Measurements from ENCODE around the gene EYS. TPM values are rescaled to one million over a fixed set of nuclear protein-coding genes. Genes with fewer than 3 reads are reported as not detected.

Gene EYS
- total RNA-seq, 1 experiment from 2014 or later = not detected

- H3K36me3 Mint-ChIP-seq (ENCODE audit: insufficient read depth, unreplicated experiment) = no peaks in the 10 kb centered on the region
- H3K27ac Mint-ChIP-seq (ENCODE audit: unreplicated experiment) = no peak overlapping the region
- no peak for TF ChIP-seq CTCF (IDR thresholded peaks at IDR 0.05; ENCODE audit: insufficient read depth in 1 of 2, low read depth in 1 of 2, low read length in 1 of 2, severe bottlenecking in 1 of 2, unreplicated experiment in 1 of 2)
- H3K9me3 Mint-ChIP-seq (ENCODE audit: unreplicated experiment) = no peaks in the 10 kb centered on the region
- Histone ChIP-seq H3K36me3 (ENCODE audit: control insufficient read depth, insufficient read depth, low read length) (no peaks in the 10 kb centered on the region), H3K4me3 (ENCODE audit: low read depth, low read length) (no peak overlapping the region), H3K9me3 (no peaks in the 10 kb centered on the region), H3K27me3 (replicated peaks; ENCODE audit: control insufficient read depth, insufficient read depth, low read length) (no peaks in the 10 kb centered on the region), H3K4me1 (no peaks in the 10 kb centered on the region)
- intact Hi-C loops (cut with micrococcal nuclease; ENCODE audit: unreplicated experiment) = no loop called here
- POLR2A ChIA-PET = no interaction called here
- CTCF ChIA-PET = no interaction called here
- H3K27me3 Mint-ChIP-seq (ENCODE audit: insufficient read depth, unreplicated experiment) = no peaks in the 10 kb centered on the region
- no peaks in the 10 kb centered on the region for H3K4me1 Mint-ChIP-seq (ENCODE audit: low read depth, unreplicated experiment)
- no peak overlapping the region for H3K4me3 Mint-ChIP-seq (ENCODE audit: unreplicated experiment)
- BruUV-seq (replicated peaks) = no TSS peak
- no peak for DNase-seq
Observed at GRCh38 chr6:64590965-64591675, 1115.9 kb downstream of the EYS start.

- TF ChIP-seq CTCF (IDR thresholded peaks at IDR 0.05; ENCODE audit: insufficient read depth in 1 of 2, low read depth in 1 of 2, low read length in 1 of 2, severe bottlenecking in 1 of 2, unreplicated experiment in 1 of 2) = no peak
- H3K27ac Mint-ChIP-seq (ENCODE audit: unreplicated experiment) = no peak overlapping the region
- no peaks in the 10 kb centered on the region for H3K36me3 Mint-ChIP-seq (ENCODE audit: insufficient read depth, unreplicated experiment)
- CTCF ChIA-PET = no interaction called here
- no peaks in the 10 kb centered on the region for H3K9me3 Mint-ChIP-seq (ENCODE audit: unreplicated experiment)
- no TSS peak for BruUV-seq (replicated peaks)
- DNase-seq = no peak
- POLR2A ChIA-PET = no interaction called here
- H3K36me3 ChIP-seq (ENCODE audit: control insufficient read depth, insufficient read depth, low read length) = no peaks in the 10 kb centered on the region
- H3K4me1 Mint-ChIP-seq (ENCODE audit: low read depth, unreplicated experiment) = no peaks in the 10 kb centered on the region
- H3K4me3 ChIP-seq (ENCODE audit: low read depth, low read length) = no peak overlapping the region
- no peaks in the 10 kb centered on the region for H3K9me3 ChIP-seq
- no peaks in the 10 kb centered on the region for H3K4me1 ChIP-seq
- H3K27me3 ChIP-seq (replicated peaks; ENCODE audit: control insufficient read depth, insufficient read depth, low read length) = no peaks in the 10 kb centered on the region
- no peak overlapping the region for H3K4me3 Mint-ChIP-seq (ENCODE audit: unreplicated experiment)
- H3K27me3 Mint-ChIP-seq (ENCODE audit: insufficient read depth, unreplicated experiment) = no peaks in the 10 kb centered on the region
- intact Hi-C loops (cut with micrococcal nuclease; ENCODE audit: unreplicated experiment) = no loop called here
Observed at GRCh38 chr6:64589961-64590360, 1117.1 kb downstream of the EYS start.

- H3K36me3 ChIP-seq (ENCODE audit: control insufficient read depth, insufficient read depth, low read length) = no peaks in the 10 kb centered on the region
- no peak overlapping the region for H3K27ac Mint-ChIP-seq (ENCODE audit: unreplicated experiment)
- no TSS peak for BruUV-seq (replicated peaks)
- H3K36me3 Mint-ChIP-seq (ENCODE audit: insufficient read depth, unreplicated experiment) = no peaks in the 10 kb centered on the region
- TF ChIP-seq CTCF (IDR thresholded peaks at IDR 0.05; ENCODE audit: insufficient read depth in 1 of 2, low read depth in 1 of 2, low read length in 1 of 2, severe bottlenecking in 1 of 2, unreplicated experiment in 1 of 2) = no peak
- no peaks in the 10 kb centered on the region for H3K4me1 Mint-ChIP-seq (ENCODE audit: low read depth, unreplicated experiment)
- CTCF ChIA-PET = no interaction called here
- no peak overlapping the region for H3K4me3 ChIP-seq (ENCODE audit: low read depth, low read length)
- H3K9me3 ChIP-seq = no peaks in the 10 kb centered on the region
- no peaks in the 10 kb centered on the region for H3K27me3 ChIP-seq (replicated peaks; ENCODE audit: control insufficient read depth, insufficient read depth, low read length)
- no peak for DNase-seq
- H3K4me3 Mint-ChIP-seq (ENCODE audit: unreplicated experiment) = no peak overlapping the region
- intact Hi-C loops (cut with micrococcal nuclease; ENCODE audit: unreplicated experiment) = no loop called here
- H3K9me3 Mint-ChIP-seq (ENCODE audit: unreplicated experiment) = no peaks in the 10 kb centered on the region
- peaks cover 6% of the 10 kb centered on the region for H3K27me3 Mint-ChIP-seq (ENCODE audit: insufficient read depth, unreplicated experiment)
- POLR2A ChIA-PET = no interaction called here
- H3K4me1 ChIP-seq = no peaks in the 10 kb centered on the region
Observed at GRCh38 chr6:64580346-64580745, 1126.7 kb downstream of the EYS start.

All from Caco-2 (cell line).